Mesendoderm (in vitro differentiated cells): ENCODE data around the gene CPLANE2.

Experiments used
- DNase-seq: peaks from one replicate; pipeline ENCODE4 v3.0.0; 2013
- H2AK5ac ChIP-seq: 2 replicates; pipeline ENCODE4 v1.6.1; 2013; ENCODE audit warnings: low read length, inconsistent platforms
- H2BK120ac ChIP-seq: 2 replicates; pipeline ENCODE4 v1.6.1; 2013; ENCODE audit warnings: low read depth, mild to moderate bottlenecking, low read length, moderate library complexity, mixed read lengths
- H2BK15ac ChIP-seq: replicated peaks from 2 replicates; pipeline ENCODE4 v1.6.1; 2013; ENCODE audit warnings: low read depth, mild to moderate bottlenecking, moderate library complexity
- H2BK5ac ChIP-seq: 2 replicates; pipeline ENCODE4 v1.6.1; 2013; ENCODE audit warnings: low read length, inconsistent platforms
- H3K18ac ChIP-seq: 2 replicates; pipeline ENCODE4 v1.6.1; 2013; ENCODE audit warnings: mild to moderate bottlenecking, low read length, mixed read lengths
- H3K23ac ChIP-seq: one replicate; pipeline ENCODE4 v1.6.1; 2013; ENCODE audit warnings: low read length
- H3K27ac ChIP-seq: 2 replicates; pipeline ENCODE4 v1.5.1; 2013; ENCODE audit warnings: low read depth, mild to moderate bottlenecking, inconsistent platforms, low read length, moderate library complexity
- H3K27me3 ChIP-seq: 2 replicates; pipeline ENCODE4 v1.6.1; 2013; ENCODE audit warnings: low read length, control low read depth, mild to moderate bottlenecking, inconsistent platforms; ENCODE audit not compliant: insufficient read depth, poor library complexity
- H3K36me3 ChIP-seq: 2 replicates; pipeline ENCODE4 v1.6.1; 2013; ENCODE audit warnings: low read length, inconsistent platforms; ENCODE audit not compliant: control insufficient read depth, insufficient read depth
- H3K4ac ChIP-seq: one replicate; pipeline ENCODE4 v1.6.1; 2013; ENCODE audit warnings: low read depth, mild to moderate bottlenecking, low read length, moderate library complexity
- H3K4me1 ChIP-seq: 2 replicates; pipeline ENCODE4 v1.6.1; 2013; ENCODE audit warnings: low read depth, low read length, inconsistent platforms; ENCODE audit not compliant: control insufficient read depth
- H3K4me2 ChIP-seq: 2 replicates; pipeline ENCODE4 v1.6.1; 2013; ENCODE audit warnings: low read length
- H3K4me3 ChIP-seq: 2 replicates; pipeline ENCODE4 v1.5.1; 2013; ENCODE audit warnings: mild to moderate bottlenecking, low read length
- H3K56ac ChIP-seq: one replicate; pipeline ENCODE4 v1.6.1; 2013; ENCODE audit warnings: low read length
- H3K79me1 ChIP-seq: 2 replicates; pipeline ENCODE4 v1.6.1; 2013; ENCODE audit warnings: low read length, inconsistent platforms
- H3K79me2 ChIP-seq: 2 replicates; pipeline ENCODE4 v1.6.1; 2013; ENCODE audit warnings: mild to moderate bottlenecking, low read length; ENCODE audit not compliant: control insufficient read depth, insufficient read depth
- H3K9ac ChIP-seq: 2 replicates; pipeline ENCODE4 v1.6.1; 2013; ENCODE audit warnings: low read length, inconsistent platforms
- H4K5ac ChIP-seq: one replicate; pipeline ENCODE4 v1.6.1; 2013; ENCODE audit warnings: low read length
- H4K8ac ChIP-seq: one replicate; pipeline ENCODE4 v1.6.1; 2013; ENCODE audit warnings: low read depth, mild to moderate bottlenecking, control low read depth, low read length, moderate library complexity
- WGBS: extraction: QIAGEN DNeasy Blood & Tissue Kit; methylation state at CpG from one replicate; pipeline ENCODE4 v1.1.7; 2013; ENCODE audit warnings: low lambda C conversion rate, missing lambda C conversion rate; ENCODE audit not compliant: insufficient coverage; ENCODE audit errors: extremely low coverage; 5-methylcytosine and 5-hydroxymethylcytosine counted together

The CPLANE2 gene

GRCh38 chr1:16204634-16205333 is 32.2 kb downstream of the CPLANE2 start:
- H2AK5ac ChIP-seq: no peak overlapping the region
- H3K4me1 ChIP-seq: no peaks in the 10 kb centered on the region
- peaks cover 6% of the 10 kb centered on the region for H3K79me1 ChIP-seq
- no peak overlapping the region for H3K4me3 ChIP-seq
- H4K8ac ChIP-seq: no peak overlapping the region
- H2BK15ac ChIP-seq: no peak overlapping the region
- peaks cover 10% of the 10 kb centered on the region for H3K36me3 ChIP-seq
- WGBS: no CpG with 5 or more reads among the region's 12 CpGs
- H4K5ac ChIP-seq: no peak overlapping the region
- peak; percentile 65 for DNase-seq
- no peak overlapping the region for H3K27ac ChIP-seq
- no peak overlapping the region for H3K18ac ChIP-seq
- H3K4ac ChIP-seq: no peak overlapping the region
- no peak overlapping the region for H3K56ac ChIP-seq
- H3K4me2 ChIP-seq: no peak overlapping the region
- H3K23ac ChIP-seq: no peak overlapping the region
- H3K27me3 ChIP-seq: no peaks in the 10 kb centered on the region
- no peak overlapping the region for H2BK120ac ChIP-seq
- H3K9ac ChIP-seq: no peak overlapping the region
- H3K79me2 ChIP-seq: peaks cover 6% of the 10 kb centered on the region
- no peak overlapping the region for H2BK5ac ChIP-seq

GRCh38 chr1:16204216-16204615 is 32.8 kb downstream of the CPLANE2 start:
- H3K79me2 ChIP-seq: peaks cover under 1% of the 10 kb centered on the region
- no CpG with 5 or more reads among the region's 2 CpGs for whole genome bisulfite sequencing
- peaks cover 2% of the 10 kb centered on the region for H3K79me1 ChIP-seq
- no peak overlapping the region for H3K23ac ChIP-seq
- no peak overlapping the region for H4K5ac ChIP-seq
- H3K27ac ChIP-seq: no peak overlapping the region
- no peak overlapping the region for H2BK120ac ChIP-seq
- H4K8ac ChIP-seq: no peak overlapping the region
- H3K4me1 ChIP-seq: no peaks in the 10 kb centered on the region
- H2AK5ac ChIP-seq: no peak overlapping the region
- no peak overlapping the region for H3K4me2 ChIP-seq
- H3K56ac ChIP-seq: no peak overlapping the region
- H2BK15ac ChIP-seq: no peak overlapping the region
- H3K9ac ChIP-seq: no peak overlapping the region
- no peak overlapping the region for H3K4me3 ChIP-seq
- H3K18ac ChIP-seq: no peak overlapping the region
- DNase-seq: no peak
- peaks cover 10% of the 10 kb centered on the region for H3K36me3 ChIP-seq
- H3K27me3 ChIP-seq: no peaks in the 10 kb centered on the region
- no peak overlapping the region for H3K4ac ChIP-seq
- no peak overlapping the region for H2BK5ac ChIP-seq

- Histone ChIP-seq H2AK5ac (no peak overlapping the region), H3K18ac (no peak overlapping the region), H3K79me1 (peaks cover 2% of the 10 kb centered on the region), H3K27me3 (no peaks in the 10 kb centered on the region), H3K79me2 (no peaks in the 10 kb centered on the region), H4K5ac (no peak overlapping the region), H3K56ac (no peak overlapping the region), H3K27ac (no peak overlapping the region), H3K4me3 (no peak overlapping the region), H3K36me3 (peaks cover 12% of the 10 kb centered on the region), H3K4ac (no peak overlapping the region), H2BK5ac (no peak overlapping the region), H3K23ac (no peak overlapping the region), H3K9ac (no peak overlapping the region), H4K8ac (no peak overlapping the region), H2BK120ac (no peak overlapping the region), H3K4me2 (no peak overlapping the region), H2BK15ac (no peak overlapping the region), H3K4me1 (no peaks in the 10 kb centered on the region)
- DNase-seq: no peak
- WGBS: no CpG with 5 or more reads among the region's 3 CpGs
Measured at GRCh38 chr1:16203550-16203949, 33.4 kb downstream of the CPLANE2 start.

- DNase-seq: no peak
- no CpG with 5 or more reads among the region's 24 CpGs for WGBS
- no peaks in the 10 kb centered on the region for H3K4me1 ChIP-seq
Measured at GRCh38 chr1:16202281-16203210, 34.4 kb downstream of the CPLANE2 start.

GRCh38 chr1:16199700-16200099 is 37.3 kb downstream of the CPLANE2 start:
- Histone ChIP-seq H3K79me2 (no peaks in the 10 kb centered on the region), H4K5ac (no peak overlapping the region), H3K27ac (no peak overlapping the region), H3K23ac (no peak overlapping the region), H2BK15ac (no peak overlapping the region), H3K56ac (no peak overlapping the region), H3K36me3 (peaks cover 12% of the 10 kb centered on the region), H3K4me3 (no peak overlapping the region), H3K79me1 (no peaks in the 10 kb centered on the region), H3K9ac (no peak overlapping the region), H2BK5ac (no peak overlapping the region), H3K4me2 (no peak overlapping the region), H2AK5ac (no peak overlapping the region), H2BK120ac (no peak overlapping the region), H4K8ac (no peak overlapping the region), H3K4ac (no peak overlapping the region), H3K18ac (no peak overlapping the region), H3K4me1 (no peaks in the 10 kb centered on the region), H3K27me3 (no peaks in the 10 kb centered on the region)
- no peak for DNase-seq
- no CpG with 5 or more reads among the region's 4 CpGs for WGBS

More at GRCh38 chr1:16202281-16203210, 34.4 kb downstream of the CPLANE2 start:
- H3K23ac ChIP-seq: no peak overlapping the region
- no peak overlapping the region for H3K18ac ChIP-seq
- no peak overlapping the region for H2AK5ac ChIP-seq
- no peak overlapping the region for H2BK15ac ChIP-seq
- peaks cover 2% of the 10 kb centered on the region for H3K79me1 ChIP-seq
- no peak overlapping the region for H3K9ac ChIP-seq
- no peak overlapping the region for H4K5ac ChIP-seq
- H3K27ac ChIP-seq: no peak overlapping the region
- no peak overlapping the region for H3K4me2 ChIP-seq
- no peaks in the 10 kb centered on the region for H3K79me2 ChIP-seq
- H2BK5ac ChIP-seq: no peak overlapping the region
- no peak overlapping the region for H3K4me3 ChIP-seq
- no peak overlapping the region for H3K56ac ChIP-seq
- peaks cover 12% of the 10 kb centered on the region for H3K36me3 ChIP-seq
- no peak overlapping the region for H2BK120ac ChIP-seq
- H3K27me3 ChIP-seq: no peaks in the 10 kb centered on the region
- no peak overlapping the region for H3K4ac ChIP-seq
- H4K8ac ChIP-seq: no peak overlapping the region
